Activated CD4-positive, alpha-beta T cell treated with anti-CD3 and anti-CD28 coated beads, Interleukin-2, amount 10 ng/mL, durations not matched to agents 7 days and 5 days (primary cell): ENCODE data around the gene METTL3. TPM values are rescaled to one million over a fixed set of nuclear protein-coding genes. Genes with fewer than 3 reads are reported as not detected.

Experiments used
- CTCF ChIA-PET: fragments of 350-600 bp; sonication (Branson Sonifier 250); formaldehyde crosslinking; loops from one replicate; lab custom pipeline; 2021; ENCODE audit warnings: antibody characterized with exemption; lab: Charles Lee
- POLR2A ChIA-PET: fragments of 350-600 bp; sonication (Branson Sonifier 250); formaldehyde crosslinking; loops from one replicate; lab custom pipeline; 2021; ENCODE audit warnings: antibody characterized with exemption; lab: Charles Lee
- DNase-seq: peaks from one replicate; pipeline ENCODE4 v3.0.0-alpha.2; 2020
- H3K27ac Mint-ChIP-seq: one replicate; pipeline ENCODE4 v1.8.0; 2021; ENCODE audit warnings: mild to moderate bottlenecking, moderate library complexity, mixed read lengths
- H3K27me3 Mint-ChIP-seq: one replicate; pipeline ENCODE4 v1.8.0; 2021; ENCODE audit warnings: mixed read lengths
- H3K36me3 Mint-ChIP-seq: one replicate; pipeline ENCODE4 v1.8.0; 2021; ENCODE audit warnings: low read depth, mixed read lengths
- H3K4me1 Mint-ChIP-seq: one replicate; pipeline ENCODE4 v1.8.0; 2021; ENCODE audit warnings: mixed read lengths
- H3K4me3 Mint-ChIP-seq: one replicate; pipeline ENCODE4 v1.8.0; 2021; ENCODE audit warnings: mild to moderate bottlenecking, moderate library complexity, mixed read lengths
- H3K9me3 Mint-ChIP-seq: one replicate; pipeline ENCODE4 v1.8.0; 2021; ENCODE audit warnings: mixed read lengths
- total RNA-seq, 2 experiments: library from RNA; stranded (reverse); gene quantifications; one replicate each; pipeline ENCODE4 v1.2.3, GENCODE V29; 2021

METTL3 gene
- total RNA-seq, 2 experiments from 2014 or later, result 80.2 to 81.4 TPM

GRCh38 chr14:21524575-21525490 is 13.7 kb upstream of the METTL3 start:
- Mint-ChIP-seq H3K4me1 (peaks cover 19% of the 10 kb centered on the region), H3K27me3 (peaks cover 5% of the 10 kb centered on the region), H3K9me3 (no peaks in the 10 kb centered on the region), H3K4me3 (peak overlapping the region; percentile 75), H3K36me3 (no peaks in the 10 kb centered on the region), H3K27ac (no peak overlapping the region)
- ChIA-PET CTCF (interaction anchor here (0.9 to 1.9 kb wide), 6 partner anchors 14 to 50 kb away, joined by 3 to 9 read pairs (median 4); partner anchors contain the start of genes METTL3, RAB2B and TOX4), POLR2A (no interaction called here)
- DNase-seq, result no peak

GRCh38 chr14:21523203-21523602 is 12.1 kb upstream of the METTL3 start:
- POLR2A ChIA-PET, result interaction anchor here (0.7 kb wide), 1 partner anchor 9 kb away, joined by 3 read pairs; no protein-coding TSS in a partner anchor
- Mint-ChIP-seq H3K9me3 (no peaks in the 10 kb centered on the region), H3K4me1 (peaks cover 19% of the 10 kb centered on the region), H3K4me3 (no peak overlapping the region), H3K27me3 (peaks cover 2% of the 10 kb centered on the region), H3K36me3 (no peaks in the 10 kb centered on the region), H3K27ac (no peak overlapping the region)
- CTCF ChIA-PET, result interaction anchor here (0.7 to 1.8 kb wide), 3 partner anchors 9 to 28 kb away, joined by 3 to 7 read pairs (median 4); partner anchors contain the start of gene METTL3
- DNase-seq, result no peak

GRCh38 chr14:21521501-21521900 is 10.4 kb upstream of the METTL3 start:
- CTCF ChIA-PET, result interaction anchor here (1.5 to 1.7 kb wide), 2 partner anchors 8 to 10 kb away, joined by 3 to 4 read pairs; partner anchors contain the start of gene METTL3
- Mint-ChIP-seq H3K36me3 (no peaks in the 10 kb centered on the region), H3K4me1 (peaks cover 9% of the 10 kb centered on the region), H3K27me3 (no peaks in the 10 kb centered on the region), H3K27ac (no peak overlapping the region), H3K4me3 (no peak overlapping the region), H3K9me3 (no peaks in the 10 kb centered on the region)
- DNase-seq, result no peak
- POLR2A ChIA-PET, result no interaction called here

GRCh38 chr14:21520767-21521166 is 9.6 kb upstream of the METTL3 start:
- ChIA-PET CTCF (interaction anchor here (1.7 kb wide), 1 partner anchor 10 kb away, joined by 3 read pairs; the partner anchor contains the start of gene METTL3), POLR2A (no interaction called here)
- peaks cover 9% of the 10 kb centered on the region for H3K4me1 Mint-ChIP-seq
- no peak overlapping the region for H3K4me3 Mint-ChIP-seq
- peaks cover 4% of the 10 kb centered on the region for H3K27me3 Mint-ChIP-seq
- no peaks in the 10 kb centered on the region for H3K9me3 Mint-ChIP-seq
- H3K36me3 Mint-ChIP-seq, result no peaks in the 10 kb centered on the region
- no peak for DNase-seq
- H3K27ac Mint-ChIP-seq, result no peak overlapping the region

- no peaks in the 10 kb centered on the region for H3K9me3 Mint-ChIP-seq
- ChIA-PET POLR2A (no interaction called here), CTCF (interaction anchor here (1.6 kb wide), 1 partner anchor 63 kb away, joined by 4 read pairs; the partner anchor contains the start of gene CHD8)
- H3K27ac Mint-ChIP-seq, result no peak overlapping the region
- H3K4me3 Mint-ChIP-seq, result no peak overlapping the region
- H3K4me1 Mint-ChIP-seq, result peaks cover 4% of the 10 kb centered on the region
- peaks cover 4% of the 10 kb centered on the region for H3K27me3 Mint-ChIP-seq
- no peak for DNase-seq
- no peaks in the 10 kb centered on the region for H3K36me3 Mint-ChIP-seq
These were observed 7.6 kb upstream of the METTL3 start for GRCh38 chr14:21518725-21519124.

- H3K27ac Mint-ChIP-seq, result no peak overlapping the region
- CTCF ChIA-PET, result interaction anchor here (1.4 kb wide), 1 partner anchor 8 kb away, joined by 4 read pairs; no protein-coding TSS in a partner anchor
- peaks cover 17% of the 10 kb centered on the region for H3K4me1 Mint-ChIP-seq
- POLR2A ChIA-PET, result interaction anchor here (0.6 kb wide), 1 partner anchor 9 kb away, joined by 3 read pairs; no protein-coding TSS in a partner anchor
- H3K9me3 Mint-ChIP-seq, result peaks cover 2% of the 10 kb centered on the region
- peaks cover 6% of the 10 kb centered on the region for H3K27me3 Mint-ChIP-seq
- H3K36me3 Mint-ChIP-seq, result peaks cover 14% of the 10 kb centered on the region
- H3K4me3 Mint-ChIP-seq, result no peak overlapping the region
- no peak for DNase-seq
These were observed 3.2 kb upstream of the METTL3 start for GRCh38 chr14:21514341-21514740.

- H3K4me1 Mint-ChIP-seq, result peaks cover 48% of the 10 kb centered on the region
- POLR2A ChIA-PET, result no interaction called here
- peaks cover 38% of the 10 kb centered on the region for H3K36me3 Mint-ChIP-seq
These were observed 1.6 kb downstream of the METTL3 start for GRCh38 chr14:21509432-21510143.

GRCh38 chr14:21506557-21506956 is 4.6 kb downstream of the METTL3 start:
- H3K4me1 Mint-ChIP-seq, result peaks cover 51% of the 10 kb centered on the region
- CTCF ChIA-PET, result no interaction called here
- POLR2A ChIA-PET, result no interaction called here
- H3K36me3 Mint-ChIP-seq, result peaks cover 55% of the 10 kb centered on the region
- H3K27ac Mint-ChIP-seq, result no peak overlapping the region
- H3K9me3 Mint-ChIP-seq, result peaks cover 2% of the 10 kb centered on the region
- H3K27me3 Mint-ChIP-seq, result no peaks in the 10 kb centered on the region
- DNase-seq, result no peak
- no peak overlapping the region for H3K4me3 Mint-ChIP-seq

More at GRCh38 chr14:21509432-21510143, 1.6 kb downstream of the METTL3 start:
- DNase-seq, result no peak
- H3K27ac Mint-ChIP-seq, result peak overlapping the region; percentile 100
- CTCF ChIA-PET, result interaction anchor here (1.2 to 4.0 kb wide), 4 partner anchors 11 to 54 kb away, joined by 3 to 24 read pairs (median 5); partner anchors contain the start of gene CHD8
- peaks cover 2% of the 10 kb centered on the region for H3K9me3 Mint-ChIP-seq
- peak overlapping the region; percentile 99 for H3K4me3 Mint-ChIP-seq
- H3K27me3 Mint-ChIP-seq, result peaks cover 2% of the 10 kb centered on the region

- ChIA-PET POLR2A (interaction anchor here (0.7 kb wide), 1 partner anchor 29 kb away, joined by 3 read pairs; no protein-coding TSS in a partner anchor), CTCF (interaction anchor here (0.6 kb wide), 1 partner anchor 32 kb away, joined by 3 read pairs; no protein-coding TSS in a partner anchor)
- peak; percentile 34 for DNase-seq
- Mint-ChIP-seq H3K9me3 (no peaks in the 10 kb centered on the region), H3K27me3 (no peaks in the 10 kb centered on the region), H3K36me3 (peaks cover 59% of the 10 kb centered on the region), H3K27ac (peak overlapping the region; percentile 83), H3K4me1 (peaks cover 53% of the 10 kb centered on the region), H3K4me3 (peak overlapping the region; percentile 51)
These were observed 6.1 kb downstream of the METTL3 start for GRCh38 chr14:21505012-21505553.

- no peak for DNase-seq
- POLR2A ChIA-PET, result no interaction called here
- CTCF ChIA-PET, result interaction anchor here (0.9 kb wide), 1 partner anchor 14 kb away, joined by 3 read pairs; no protein-coding TSS in a partner anchor
- Mint-ChIP-seq H3K4me3 (no peak overlapping the region), H3K27me3 (no peaks in the 10 kb centered on the region), H3K36me3 (peaks cover 68% of the 10 kb centered on the region), H3K27ac (no peak overlapping the region), H3K4me1 (peaks cover 54% of the 10 kb centered on the region), H3K9me3 (no peaks in the 10 kb centered on the region)
These were observed 7.8 kb downstream of the METTL3 start for GRCh38 chr14:21503376-21503775.

- no peak overlapping the region for H3K4me3 Mint-ChIP-seq
- H3K9me3 Mint-ChIP-seq, result no peaks in the 10 kb centered on the region
- DNase-seq, result no peak
- ChIA-PET CTCF (interaction anchor here (0.7 to 2.4 kb wide), 6 partner anchors 11 to 531 kb away, joined by 3 to 9 read pairs (median 4); partner anchors contain the start of genes RAB2B and TOX4), POLR2A (interaction anchor here (0.6 kb wide), 1 partner anchor 1033 kb away, joined by 3 read pairs; no protein-coding TSS in a partner anchor)
- H3K27ac Mint-ChIP-seq, result no peak overlapping the region
- no peaks in the 10 kb centered on the region for H3K27me3 Mint-ChIP-seq
- H3K4me1 Mint-ChIP-seq, result peaks cover 44% of the 10 kb centered on the region
- H3K36me3 Mint-ChIP-seq, result peaks cover 70% of the 10 kb centered on the region
These were observed 9.6 kb downstream of the METTL3 start for GRCh38 chr14:21501568-21501967.
